HG02610 (cell line): ENCODE results near the gene TOMM5.
"Not testable (repeated sequence)": the region's sequence is repeated elsewhere in the genome, so short reads cannot be mapped to it uniquely, and the experiment has no call there.

Experiments used
- ATAC-seq: cut with Tn5 transposase; IDR thresholded peaks from one replicate; pipeline ENCODE4 v1.9.1; 2021; ENCODE audit warnings: mild to moderate bottlenecking, moderate library complexity; ENCODE audit not compliant: unreplicated experiment

The TOMM5 gene

DNA sequence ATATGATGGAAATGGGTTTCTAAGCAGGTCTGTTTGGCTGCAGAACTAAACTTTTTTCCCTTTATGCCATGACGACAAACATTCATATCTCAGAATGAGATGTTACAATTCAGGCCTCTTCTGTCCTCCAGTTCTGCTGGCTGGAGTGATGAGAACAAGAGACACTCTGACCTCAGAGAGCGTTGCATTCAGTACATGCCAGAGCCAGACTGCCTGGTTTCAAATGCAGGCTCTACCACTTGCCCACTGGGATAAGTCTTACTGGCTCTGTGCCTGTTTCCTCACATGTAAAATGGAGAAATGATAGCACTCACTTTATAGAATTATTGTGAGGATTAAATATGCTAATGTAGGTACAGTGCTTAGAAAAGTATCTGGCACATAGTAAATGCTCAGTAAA lies 24.8 kb upstream of the TOMM5 start:
- no peak for ATAC-seq

GRCh38 chr9:37611961-37612360 lies 19.6 kb upstream of the TOMM5 start:
- ATAC-seq: no peak

DNA sequence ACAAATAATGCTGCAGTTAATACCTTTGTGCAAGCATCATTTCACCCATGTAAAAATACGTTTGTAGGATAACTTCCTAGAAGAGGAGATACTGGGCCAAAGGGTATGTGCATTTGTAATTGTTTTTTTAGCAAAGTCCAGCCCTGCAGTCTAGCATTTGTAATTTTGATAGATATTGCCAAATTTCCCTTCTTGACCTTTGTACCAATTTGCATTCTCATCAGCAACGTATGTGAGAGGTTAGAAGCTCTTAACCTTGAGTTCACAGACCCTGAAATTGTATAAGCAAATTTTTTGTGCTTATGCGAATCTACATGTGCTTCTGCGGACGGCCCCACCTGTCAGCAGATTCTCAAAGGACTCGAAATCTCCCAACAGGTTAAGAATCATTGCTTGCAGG lies 18.6 kb upstream of the TOMM5 start:
- no peak for ATAC-seq

DNA sequence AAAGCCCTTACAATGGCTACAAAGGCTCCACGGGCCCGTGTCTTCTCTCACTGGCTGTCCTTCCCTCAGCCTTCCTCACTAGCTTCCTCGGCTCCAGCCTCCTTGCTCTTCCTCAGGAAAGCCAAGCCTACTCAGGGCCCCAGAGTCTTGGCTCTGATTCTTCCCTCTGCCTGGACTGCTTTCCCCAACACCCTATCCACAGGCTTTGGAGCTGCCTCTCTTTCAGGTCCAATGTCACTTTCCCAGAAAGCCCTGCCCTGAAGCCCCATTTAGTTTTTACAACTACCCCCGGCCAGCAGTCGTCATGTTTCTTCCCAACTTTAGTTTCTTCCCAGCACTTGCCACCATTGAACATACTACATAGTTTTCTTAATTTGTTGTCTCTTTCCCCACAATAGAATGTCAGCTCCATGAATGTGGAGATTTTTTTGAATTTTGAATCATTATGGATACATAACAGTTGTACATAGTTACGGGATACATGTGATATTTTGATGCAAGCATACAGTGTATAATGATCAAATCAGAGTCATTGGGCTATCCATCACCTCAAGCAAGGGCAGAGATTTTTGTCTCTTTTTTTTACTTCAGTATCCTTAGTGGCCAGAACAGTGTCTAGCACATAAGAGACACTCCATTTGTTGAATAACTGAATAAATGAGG lies 17.5 kb upstream of the TOMM5 start:
- ATAC-seq: no peak

GRCh38 chr9:37608250-37608649 lies 15.9 kb upstream of the TOMM5 start:
- no peak for ATAC-seq

GRCh38 chr9:37604296-37604695 lies 11.9 kb upstream of the TOMM5 start:
- no peak for ATAC-seq

- ATAC-seq: no peak
These were observed 10.4 kb upstream of the TOMM5 start for GRCh38 chr9:37602817-37603216.

DNA sequence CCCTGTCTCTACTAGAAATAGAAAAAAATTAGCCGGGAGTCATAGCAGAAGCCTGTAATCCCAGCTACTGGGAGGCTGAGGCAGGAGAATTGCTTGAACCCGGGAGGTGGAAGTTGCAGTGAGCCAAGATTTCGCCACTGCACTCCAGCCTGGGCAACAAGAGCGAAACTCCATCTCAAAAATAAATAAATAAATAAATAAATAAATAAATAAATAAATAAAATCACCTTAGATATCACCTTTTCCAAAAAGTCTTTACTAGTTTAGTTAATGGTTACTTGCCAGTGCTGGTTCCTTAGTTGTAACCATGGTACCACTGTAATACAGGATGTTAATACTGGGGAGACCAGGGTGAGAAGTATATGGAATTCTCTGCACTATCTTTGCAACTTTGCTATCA lies 9.7 kb upstream of the TOMM5 start:
- ATAC-seq: not testable (repeated sequence)

DNA sequence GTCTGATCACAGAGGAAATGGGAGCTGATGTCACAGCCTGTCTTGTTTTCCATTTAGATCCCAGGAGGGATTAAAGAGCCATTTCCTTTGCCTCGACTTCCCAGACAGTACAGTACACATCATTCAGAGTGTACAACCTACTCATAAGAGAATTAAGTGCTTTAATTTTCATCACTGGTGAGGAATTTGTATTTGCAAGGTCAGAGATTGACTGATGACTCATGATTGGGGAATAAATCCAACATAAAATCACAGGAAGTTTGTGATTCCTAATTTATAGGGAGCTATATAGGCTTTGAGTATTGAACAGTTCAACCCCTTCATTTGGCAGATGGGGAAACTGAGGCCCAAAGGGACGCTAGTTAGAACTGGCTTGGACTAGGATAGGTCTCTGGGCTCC lies 4.1 kb upstream of the TOMM5 start:
- no peak for ATAC-seq

GRCh38 chr9:37593883-37594448 lies 1.6 kb upstream of the TOMM5 start:
- ATAC-seq: no peak

- ATAC-seq: no peak
These were observed 4.9 kb downstream of the TOMM5 start for GRCh38 chr9:37587521-37587920.

GRCh38 chr9:37583522-37584121 lies 8.8 kb downstream of the TOMM5 start:
- ATAC-seq: no peak

DNA sequence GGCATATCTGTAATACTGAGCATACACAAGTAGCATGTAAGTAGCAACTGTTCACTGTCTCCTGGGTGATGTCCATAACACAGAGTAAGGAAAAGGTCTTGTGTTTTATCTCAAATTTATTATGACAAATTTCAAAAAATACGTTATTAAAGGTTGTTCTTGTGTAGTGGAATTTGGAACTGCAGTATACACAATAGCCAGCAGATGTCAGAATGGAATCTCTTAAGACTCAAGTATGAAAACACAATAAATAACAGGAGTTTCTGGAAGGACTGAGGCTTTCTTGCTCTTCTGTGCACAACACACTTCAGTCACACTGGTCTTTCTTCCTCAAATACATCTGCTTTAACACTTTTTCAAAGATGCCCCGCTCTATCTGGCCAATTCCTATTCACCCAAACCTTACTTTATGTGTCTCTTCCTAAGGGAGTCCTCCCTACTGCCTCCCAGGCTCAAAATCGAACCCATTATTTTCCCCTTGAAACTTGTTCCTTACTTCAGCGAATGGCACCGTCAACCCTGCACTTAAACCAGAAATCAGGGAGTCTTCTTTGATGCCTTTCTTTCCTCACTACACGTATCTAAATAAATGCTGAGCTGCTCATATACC lies 9.7 kb downstream of the TOMM5 start:
- no peak for ATAC-seq

GRCh38 chr9:37575921-37576721 lies 16.3 kb downstream of the TOMM5 start, which contains the start of gene FBXO10:
FBXO10 (minus strand) TSS chr9:37576380; CDS start chr9:37541768, 34,612 bp downstream.
- ATAC-seq: peak; percentile 75

GRCh38 chr9:37575511-37575914 lies 16.9 kb downstream of the TOMM5 start:
- ATAC-seq: peak; percentile 41

- ATAC-seq: no peak
These were observed 17.4 kb downstream of the TOMM5 start for GRCh38 chr9:37575001-37575400.

- no peak for ATAC-seq
These were observed 18.1 kb downstream of the TOMM5 start for GRCh38 chr9:37574241-37574721.

DNA sequence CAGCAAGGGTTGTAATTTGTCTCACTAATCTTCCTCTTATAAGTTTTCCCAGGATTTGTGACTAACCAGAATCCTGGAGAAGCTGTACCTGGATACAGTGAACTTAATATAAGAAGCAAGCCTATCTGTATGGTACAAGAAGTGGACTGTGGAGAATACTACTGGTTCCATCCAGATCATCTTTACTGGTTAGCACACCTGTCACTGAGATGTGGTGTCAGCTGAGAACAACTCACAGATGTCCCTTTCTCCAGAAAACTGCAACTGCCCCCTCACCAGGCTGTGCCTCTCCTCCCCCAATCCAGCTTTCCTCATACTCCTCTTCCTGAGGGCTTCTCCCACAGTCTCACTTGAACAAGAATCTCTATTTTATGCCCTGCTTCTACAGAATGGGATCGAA lies 21.1 kb downstream of the TOMM5 start:
- ATAC-seq: no peak

DNA sequence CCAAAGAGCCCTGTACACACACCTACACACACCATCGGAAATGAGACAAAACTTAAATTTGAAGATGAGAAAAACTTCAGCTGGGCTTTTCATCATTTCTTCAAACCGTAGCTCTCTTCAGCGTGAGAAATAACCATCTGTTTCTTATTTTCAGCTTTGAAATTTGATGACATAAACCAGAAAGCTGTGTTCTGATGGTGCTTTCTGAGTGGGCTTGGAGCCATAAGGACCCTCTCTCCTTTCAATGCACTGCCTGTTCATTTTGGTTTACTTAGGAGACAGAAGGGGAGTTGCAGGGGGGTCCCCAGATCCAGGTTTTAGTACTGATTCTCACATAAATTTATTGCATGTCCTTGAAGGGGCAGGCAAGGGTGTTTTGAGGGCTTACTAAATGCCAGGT lies 25.7 kb downstream of the TOMM5 start:
- no peak for ATAC-seq

GRCh38 chr9:37565661-37566618 lies 26.5 kb downstream of the TOMM5 start:
- peak; percentile 69 for ATAC-seq
